ENCODE data around the gene KIAA0825. TPM values are rescaled to one million over a fixed set of nuclear protein-coding genes. Genes with fewer than 3 reads are reported as not detected.
A peak's percentile ranks its signal among the peaks of the same experiment; 100 is the strongest.

KIAA0825 gene
- polyA plus RNA-seq (2013): 0.32 and 0.41 TPM in 2 replicates

GRCh38 chr5:94618493-94619328 is at the start of gene KIAA0825, which contains the start of gene SLF1:
TSS of gene KIAA0825 (minus strand) at chr5:94618604. CDS start at chr5:94537126, 81,478 bp downstream.
TSS of gene SLF1 (plus strand) at chr5:94618669. CDS start at chr5:94628811, 10,142 bp downstream.
- peak; percentile 85 to 92 for DNase-seq
- no peak within 1 kb of the TSS for H2BK120ac ChIP-seq (ENCODE audit: insufficient read depth, low read length, poor library complexity)
- no peaks in the 10 kb centered on the region for H3K36me3 ChIP-seq (ENCODE audit: control insufficient read depth in 1 of 2, insufficient read depth in 2 of 2, low read length in 2 of 2)
- H3K4me1 ChIP-seq (ENCODE audit: control insufficient read depth in 1 of 2, insufficient read depth in 2 of 2, low read length in 2 of 2): no peaks in the 10 kb centered on the region
- peak within 1 kb of the TSS; percentile 39 for H3K27ac ChIP-seq (ENCODE audit: low read depth, low read length)
- peak within 1 kb of the TSS; percentile 91 for H2AFZ ChIP-seq (ENCODE audit: insufficient read depth, low read length, poor library complexity)
- no peak within 1 kb of the TSS for H4K91ac ChIP-seq (ENCODE audit: low read depth, low read length)
- H2AK5ac ChIP-seq (ENCODE audit: low read length): no peak within 1 kb of the TSS
- H3K14ac ChIP-seq (ENCODE audit: low read length): no peak within 1 kb of the TSS
- no peak within 1 kb of the TSS for H2BK12ac ChIP-seq (ENCODE audit: low read length)
- no peak within 1 kb of the TSS for H3K18ac ChIP-seq (ENCODE audit: low read length)
- no peak within 1 kb of the TSS for H3K23ac ChIP-seq (ENCODE audit: low read length)
- peak within 1 kb of the TSS; percentile 47 for H4K8ac ChIP-seq (ENCODE audit: low read depth, low read length)
- no peaks in the 10 kb centered on the region for H3K9me3 ChIP-seq (ENCODE audit: insufficient read depth, low read depth, low read length)
- peak within 1 kb of the TSS; percentile 59 for H3K9ac ChIP-seq (ENCODE audit: low read length)
- peak within 1 kb of the TSS; percentile 34 for H4K12ac ChIP-seq (ENCODE audit: low read depth, low read length)
- H3K79me2 ChIP-seq (ENCODE audit: control insufficient read depth, insufficient read depth, low read length, poor library complexity): no peaks in the 10 kb centered on the region
- peak within 1 kb of the TSS; percentile 87 for H3K4me2 ChIP-seq (ENCODE audit: low read length)
- H3K4me3 ChIP-seq (ENCODE audit: low read depth, low read length): peak within 1 kb of the TSS; percentile 93
- WGBS (ENCODE audit: extremely low coverage, insufficient coverage, insufficient read length): no CpG with 5 or more reads among the region's 63 CpGs
- H3K27me3 ChIP-seq (ENCODE audit: insufficient read depth, low read length): no peaks in the 10 kb centered on the region
- H3K79me1 ChIP-seq (ENCODE audit: low read length): peaks cover 6% of the 10 kb centered on the region
- H3K4ac ChIP-seq (ENCODE audit: low read depth, low read length): no peak within 1 kb of the TSS
- no peak within 1 kb of the TSS for H2BK5ac ChIP-seq (ENCODE audit: low read depth, low read length, poor library complexity)

GRCh38 chr5:94667937-94668336 is 49.5 kb upstream of the KIAA0825 start:
- Histone ChIP-seq H3K9ac (ENCODE audit: low read length) (no peak overlapping the region), H3K36me3 (ENCODE audit: control insufficient read depth in 1 of 2, insufficient read depth in 2 of 2, low read length in 2 of 2) (no peaks in the 10 kb centered on the region), H3K18ac (ENCODE audit: low read length) (no peak overlapping the region), H4K91ac (ENCODE audit: low read depth, low read length) (no peak overlapping the region), H3K4me1 (ENCODE audit: control insufficient read depth in 1 of 2, insufficient read depth in 2 of 2, low read length in 2 of 2) (no peaks in the 10 kb centered on the region), H3K79me1 (ENCODE audit: low read length) (no peaks in the 10 kb centered on the region), H2AFZ (ENCODE audit: insufficient read depth, low read length, poor library complexity) (no peak overlapping the region), H3K14ac (ENCODE audit: low read length) (no peak overlapping the region), H3K27ac (ENCODE audit: low read depth, low read length) (no peak overlapping the region), H2BK12ac (ENCODE audit: low read length) (no peak overlapping the region), H2BK120ac (ENCODE audit: insufficient read depth, low read length, poor library complexity) (no peak overlapping the region), H3K27me3 (ENCODE audit: insufficient read depth, low read length) (no peaks in the 10 kb centered on the region), H2BK5ac (ENCODE audit: low read depth, low read length, poor library complexity) (no peak overlapping the region), H4K12ac (ENCODE audit: low read depth, low read length) (no peak overlapping the region), H3K23ac (ENCODE audit: low read length) (no peak overlapping the region), H3K9me3 (ENCODE audit: insufficient read depth, low read depth, low read length) (no peaks in the 10 kb centered on the region), H4K8ac (ENCODE audit: low read depth, low read length) (no peak overlapping the region), H2AK5ac (ENCODE audit: low read length) (no peak overlapping the region), H3K79me2 (ENCODE audit: control insufficient read depth, insufficient read depth, low read length, poor library complexity) (no peaks in the 10 kb centered on the region), H3K4me2 (ENCODE audit: low read length) (no peak overlapping the region), H3K4me3 (ENCODE audit: low read depth, low read length) (no peak overlapping the region), H3K4ac (ENCODE audit: low read depth, low read length) (no peak overlapping the region)
- whole genome bisulfite sequencing (ENCODE audit: extremely low coverage, insufficient coverage, insufficient read length): no CpG with 5 or more reads among the region's 3 CpGs
- no peak for DNase-seq

- Histone ChIP-seq H3K79me2 (ENCODE audit: control insufficient read depth, insufficient read depth, low read length, poor library complexity) (no peaks in the 10 kb centered on the region), H2BK5ac (ENCODE audit: low read depth, low read length, poor library complexity) (no peak overlapping the region), H3K79me1 (ENCODE audit: low read length) (no peaks in the 10 kb centered on the region), H3K23ac (ENCODE audit: low read length) (peak overlapping the region; percentile 21), H3K27ac (ENCODE audit: low read depth, low read length) (no peak overlapping the region), H3K36me3 (ENCODE audit: control insufficient read depth in 1 of 2, insufficient read depth in 2 of 2, low read length in 2 of 2) (peaks cover 0 to 3% of the 10 kb centered on the region in 2 experiments), H3K27me3 (ENCODE audit: insufficient read depth, low read length) (no peaks in the 10 kb centered on the region), H2BK120ac (ENCODE audit: insufficient read depth, low read length, poor library complexity) (no peak overlapping the region), H3K4ac (ENCODE audit: low read depth, low read length) (no peak overlapping the region), H2AK5ac (ENCODE audit: low read length) (no peak overlapping the region), H2AFZ (ENCODE audit: insufficient read depth, low read length, poor library complexity) (no peak overlapping the region), H3K14ac (ENCODE audit: low read length) (no peak overlapping the region), H3K4me3 (ENCODE audit: low read depth, low read length) (no peak overlapping the region), H3K9me3 (ENCODE audit: insufficient read depth, low read depth, low read length) (peaks cover 4% of the 10 kb centered on the region), H4K12ac (ENCODE audit: low read depth, low read length) (no peak overlapping the region), H3K4me2 (ENCODE audit: low read length) (no peak overlapping the region), H4K8ac (ENCODE audit: low read depth, low read length) (no peak overlapping the region), H4K91ac (ENCODE audit: low read depth, low read length) (no peak overlapping the region), H2BK12ac (ENCODE audit: low read length) (no peak overlapping the region), H3K9ac (ENCODE audit: low read length) (no peak overlapping the region), H3K18ac (ENCODE audit: low read length) (no peak overlapping the region), H3K4me1 (ENCODE audit: control insufficient read depth in 1 of 2, insufficient read depth in 2 of 2, low read length in 2 of 2) (no peaks in the 10 kb centered on the region)
- DNase-seq: no peak
- no CpG with 5 or more reads among the region's 3 CpGs for WGBS (ENCODE audit: extremely low coverage, insufficient coverage, insufficient read length)
Measured at GRCh38 chr5:94661086-94661485, 42.7 kb upstream of the KIAA0825 start.

GRCh38 chr5:94660506-94660905 is 42.1 kb upstream of the KIAA0825 start:
- WGBS (ENCODE audit: extremely low coverage, insufficient coverage, insufficient read length): no CpG with 5 or more reads among the region's 8 CpGs
- H3K9ac ChIP-seq (ENCODE audit: low read length): no peak overlapping the region
- H2BK120ac ChIP-seq (ENCODE audit: insufficient read depth, low read length, poor library complexity): no peak overlapping the region

More at GRCh38 chr5:94660506-94660905, 42.1 kb upstream of the KIAA0825 start:
- no peak for DNase-seq
- no peak overlapping the region for H2AFZ ChIP-seq (ENCODE audit: insufficient read depth, low read length, poor library complexity)
- no peak overlapping the region for H4K12ac ChIP-seq (ENCODE audit: low read depth, low read length)
- no peak overlapping the region for H3K27ac ChIP-seq (ENCODE audit: low read depth, low read length)
- no peak overlapping the region for H3K18ac ChIP-seq (ENCODE audit: low read length)
- H2AK5ac ChIP-seq (ENCODE audit: low read length): no peak overlapping the region
- no peaks in the 10 kb centered on the region for H3K4me1 ChIP-seq (ENCODE audit: control insufficient read depth in 1 of 2, insufficient read depth in 2 of 2, low read length in 2 of 2)
- no peaks in the 10 kb centered on the region for H3K79me2 ChIP-seq (ENCODE audit: control insufficient read depth, insufficient read depth, low read length, poor library complexity)
- no peak overlapping the region for H2BK12ac ChIP-seq (ENCODE audit: low read length)
- H3K4ac ChIP-seq (ENCODE audit: low read depth, low read length): no peak overlapping the region
- no peak overlapping the region for H3K4me3 ChIP-seq (ENCODE audit: low read depth, low read length)
- peaks cover 4% of the 10 kb centered on the region for H3K9me3 ChIP-seq (ENCODE audit: insufficient read depth, low read depth, low read length)
- no peak overlapping the region for H2BK5ac ChIP-seq (ENCODE audit: low read depth, low read length, poor library complexity)
- H3K23ac ChIP-seq (ENCODE audit: low read length): no peak overlapping the region
- H3K4me2 ChIP-seq (ENCODE audit: low read length): no peak overlapping the region
- no peak overlapping the region for H4K91ac ChIP-seq (ENCODE audit: low read depth, low read length)
- H3K27me3 ChIP-seq (ENCODE audit: insufficient read depth, low read length): no peaks in the 10 kb centered on the region
- peaks cover 0 to 3% of the 10 kb centered on the region in 2 experiments for H3K36me3 ChIP-seq (ENCODE audit: control insufficient read depth in 1 of 2, insufficient read depth in 2 of 2, low read length in 2 of 2)
- no peaks in the 10 kb centered on the region for H3K79me1 ChIP-seq (ENCODE audit: low read length)
- H3K14ac ChIP-seq (ENCODE audit: low read length): no peak overlapping the region
- H4K8ac ChIP-seq (ENCODE audit: low read depth, low read length): no peak overlapping the region

Measured in trophoblast cell (in vitro differentiated cells and primary cell).